ENCODE results near the gene LMO1.

DNA sequence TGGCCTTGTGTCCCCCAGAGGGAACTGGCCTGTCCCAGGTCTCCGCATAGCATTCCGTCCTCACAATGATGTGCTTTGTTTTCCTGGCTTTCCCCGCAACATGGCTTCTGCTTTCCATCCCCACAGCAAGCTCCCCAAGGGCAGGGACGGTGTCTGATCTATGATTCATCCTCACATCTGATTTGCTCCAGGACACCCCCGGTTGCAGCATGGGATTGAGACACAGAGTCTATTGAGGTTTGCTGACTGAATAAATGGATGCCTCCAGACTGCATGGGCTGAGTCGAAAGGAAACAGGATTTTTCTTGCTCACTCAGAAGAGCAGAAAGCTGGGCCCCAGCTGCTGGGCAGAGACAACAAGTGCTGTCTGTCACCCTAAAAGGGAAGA lies 40.2 kb downstream of the LMO1 start:
- no peak for TF ChIP-seq POLR2A (IDR thresholded peaks at IDR 0.05; ENCODE audit: low read depth)
- TF ChIP-seq, protein P1, sequence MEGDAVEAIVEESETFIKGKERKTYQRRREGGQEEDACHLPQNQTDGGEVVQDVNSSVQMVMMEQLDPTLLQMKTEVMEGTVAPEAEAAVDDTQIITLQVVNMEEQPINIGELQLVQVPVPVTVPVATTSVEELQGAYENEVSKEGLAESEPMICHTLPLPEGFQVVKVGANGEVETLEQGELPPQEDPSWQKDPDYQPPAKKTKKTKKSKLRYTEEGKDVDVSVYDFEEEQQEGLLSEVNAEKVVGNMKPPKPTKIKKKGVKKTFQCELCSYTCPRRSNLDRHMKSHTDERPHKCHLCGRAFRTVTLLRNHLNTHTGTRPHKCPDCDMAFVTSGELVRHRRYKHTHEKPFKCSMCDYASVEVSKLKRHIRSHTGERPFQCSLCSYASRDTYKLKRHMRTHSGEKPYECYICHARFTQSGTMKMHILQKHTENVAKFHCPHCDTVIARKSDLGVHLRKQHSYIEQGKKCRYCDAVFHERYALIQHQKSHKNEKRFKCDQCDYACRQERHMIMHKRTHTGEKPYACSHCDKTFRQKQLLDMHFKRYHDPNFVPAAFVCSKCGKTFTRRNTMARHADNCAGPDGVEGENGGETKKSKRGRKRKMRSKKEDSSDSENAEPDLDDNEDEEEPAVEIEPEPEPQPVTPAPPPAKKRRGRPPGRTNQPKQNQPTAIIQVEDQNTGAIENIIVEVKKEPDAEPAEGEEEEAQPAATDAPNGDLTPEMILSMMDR (IDR thresholded peaks at IDR 0.05) = no peak
- no peak for TF ChIP-seq POLR2AphosphoS5 (IDR thresholded peaks at IDR 0.05)

Data from esophagus muscularis mucosa (tissue), 3 donors.